GM19463 (cell line): ENCODE measurements around the gene TPR.
"Not testable (repeated sequence)": the region's sequence is repeated elsewhere in the genome, so short reads cannot be mapped to it uniquely, and the experiment has no call there.

Experiments used
- ATAC-seq: cut with Tn5 transposase; IDR thresholded peaks from one replicate; pipeline ENCODE4 v1.9.1; 2021; ENCODE audit warnings: mild to moderate bottlenecking, moderate library complexity; ENCODE audit not compliant: unreplicated experiment

TPR gene

DNA sequence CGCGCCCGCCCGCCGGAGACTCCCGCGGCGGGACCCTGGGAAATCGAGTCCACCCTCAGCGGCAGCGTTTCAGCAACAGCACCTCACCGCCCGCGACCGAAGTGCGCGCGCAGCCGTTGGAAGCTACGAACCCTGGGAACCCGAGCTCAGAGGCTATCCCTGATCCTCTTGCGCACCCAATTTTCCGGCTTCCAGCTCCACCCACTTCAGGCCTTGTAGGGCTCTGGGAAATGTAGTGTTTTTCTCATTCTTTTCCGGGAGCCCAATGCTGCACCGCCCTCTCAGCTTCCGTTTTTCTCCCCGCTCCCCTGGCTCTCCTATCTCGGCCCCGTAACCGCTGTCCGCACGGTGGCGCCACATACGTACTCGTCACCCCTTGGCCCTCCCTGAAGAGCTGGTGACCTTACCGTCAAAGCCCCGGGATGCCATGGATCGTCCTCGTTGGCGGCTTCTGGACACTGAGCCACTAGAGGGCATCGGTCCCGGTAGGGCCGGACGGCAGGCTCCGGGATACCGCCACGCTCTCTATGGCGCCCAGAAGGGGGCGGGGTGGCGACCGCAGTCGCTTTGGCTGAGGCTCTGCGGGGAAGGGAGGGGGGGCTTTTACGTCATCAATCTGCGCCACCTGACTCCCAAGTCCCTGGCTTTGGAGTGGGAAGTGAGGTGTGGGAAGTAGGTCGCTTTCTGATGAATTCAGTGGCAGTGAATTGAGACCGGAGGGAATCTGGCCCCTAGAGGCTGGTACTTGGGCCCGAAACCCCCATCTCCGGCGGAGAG lies at the start of gene TPR, which contains the start of gene ODR4:
TPR (minus strand) TSS at position 102 of the 777 bp plus-strand sequence. CDS start 225 bp downstream, outside the sequence.
ODR4 (plus strand) TSS at position 687 of the 777 bp plus-strand sequence. CDS start 3,948 bp downstream, outside the sequence.
- ATAC-seq: peak; percentile 81

DNA sequence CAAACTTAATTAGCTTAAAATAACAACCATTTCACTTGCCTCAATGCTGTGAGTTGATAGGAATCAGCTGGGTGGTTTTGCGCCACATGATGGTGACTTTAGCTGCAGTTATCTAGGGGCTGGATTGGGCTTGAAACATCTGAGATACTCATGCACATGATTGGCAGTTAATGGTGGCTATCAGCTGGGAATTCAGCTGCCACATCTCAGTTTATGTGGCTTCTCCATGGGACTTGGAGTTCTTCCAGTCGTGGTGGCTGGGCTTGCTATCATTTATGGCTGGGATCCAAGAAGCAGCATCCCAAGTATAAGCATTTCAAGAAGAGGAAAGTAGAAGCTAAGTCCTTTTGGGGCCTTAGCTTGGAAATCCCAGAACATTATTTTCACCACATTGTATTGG lies 49.5 kb upstream of the TPR start:
- ATAC-seq: no peak

DNA sequence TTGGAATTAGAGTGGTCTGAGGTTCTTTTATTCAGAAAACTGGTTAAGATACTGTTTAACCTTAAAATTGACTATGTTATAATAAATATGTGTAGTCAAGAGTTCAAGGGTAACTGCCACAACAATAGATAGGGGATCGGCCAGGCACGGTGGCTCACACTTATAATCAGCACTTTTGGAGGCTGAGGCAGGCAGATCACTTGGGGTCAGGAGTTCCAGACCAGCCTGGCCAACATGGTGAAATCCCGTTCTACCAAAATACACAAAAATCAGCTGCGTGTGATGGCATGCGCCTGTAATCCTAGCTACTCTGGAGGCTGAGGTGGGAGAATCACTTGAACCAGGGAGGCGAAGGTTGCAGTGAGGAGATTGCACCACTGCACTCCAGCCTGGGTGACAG lies 46.4 kb upstream of the TPR start:
- no peak for ATAC-seq

DNA sequence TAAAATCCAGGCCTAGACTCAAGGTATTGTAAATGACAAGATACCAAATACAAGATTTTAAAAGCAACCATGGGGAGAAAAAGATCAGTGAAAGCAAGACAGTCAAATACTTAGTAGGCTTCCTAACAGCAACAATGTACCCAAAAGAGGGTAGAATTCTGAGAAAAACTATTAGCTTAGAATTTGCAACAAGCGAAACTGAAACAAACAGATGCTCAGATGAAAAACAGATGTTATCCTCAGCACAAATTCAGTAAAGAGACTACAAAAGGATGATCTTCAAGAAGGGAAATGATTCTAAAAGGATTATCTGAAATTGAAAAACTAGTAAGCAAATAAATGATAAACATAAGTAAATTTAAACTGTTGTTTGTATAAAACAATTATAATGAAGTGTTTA lies 45.9 kb upstream of the TPR start:
- ATAC-seq: peak; percentile 93

DNA sequence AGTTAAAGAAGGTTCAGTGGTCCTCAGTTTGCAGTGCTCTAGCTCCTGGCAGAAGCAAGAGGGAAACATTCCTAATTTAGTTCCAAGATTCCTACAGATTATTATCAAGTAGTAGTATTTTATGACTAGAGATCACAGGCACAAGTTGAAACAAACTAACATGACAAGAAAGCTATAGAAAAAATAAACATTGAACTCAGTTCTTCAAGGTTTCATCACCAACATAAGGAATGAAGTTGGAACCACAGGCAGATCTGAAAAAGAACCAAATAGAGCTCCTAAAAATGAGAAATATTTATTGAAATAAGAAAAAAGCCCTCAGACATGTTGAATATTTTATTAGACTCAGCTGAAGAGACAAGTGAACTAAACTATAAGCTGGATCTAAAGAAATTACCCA lies 45.3 kb upstream of the TPR start:
- ATAC-seq: no peak

DNA sequence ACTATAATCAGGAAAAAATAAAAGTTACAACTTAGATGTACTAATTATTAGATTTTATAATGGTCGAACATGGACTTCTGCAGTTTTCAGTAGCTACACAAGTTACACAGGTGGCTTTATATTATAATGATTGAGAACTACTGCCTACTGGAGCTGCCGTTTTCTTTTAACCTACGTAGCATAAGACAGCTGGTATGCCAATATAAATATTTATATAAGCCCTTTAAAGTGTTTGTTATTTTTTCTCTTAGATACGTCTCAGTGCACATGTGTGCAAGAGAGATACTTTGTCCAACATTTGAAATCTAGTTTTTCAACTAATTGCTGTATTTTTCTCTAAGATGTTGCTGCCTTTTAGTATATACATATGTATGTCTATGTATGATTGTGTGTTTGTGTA lies 43.5 kb upstream of the TPR start:
- ATAC-seq: no peak

DNA sequence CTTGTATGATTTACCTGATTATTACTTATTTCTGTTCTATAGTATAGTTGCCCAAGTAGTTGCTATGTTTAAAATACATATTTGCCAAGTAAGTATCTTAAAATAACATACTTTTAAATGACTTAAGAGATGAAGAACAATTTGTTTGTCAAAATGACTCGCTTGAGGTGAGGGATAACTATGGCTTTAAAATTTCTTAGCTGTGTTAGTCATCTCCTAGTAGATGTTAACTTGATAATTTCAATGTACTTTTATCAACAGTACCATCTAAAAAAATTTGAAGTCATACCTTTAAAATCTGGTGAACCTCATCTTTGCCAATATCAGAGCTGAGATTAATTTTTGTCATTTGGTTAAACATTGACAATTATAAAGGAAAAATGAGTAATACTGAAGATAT lies 38.3 kb upstream of the TPR start:
- ATAC-seq: no peak

DNA sequence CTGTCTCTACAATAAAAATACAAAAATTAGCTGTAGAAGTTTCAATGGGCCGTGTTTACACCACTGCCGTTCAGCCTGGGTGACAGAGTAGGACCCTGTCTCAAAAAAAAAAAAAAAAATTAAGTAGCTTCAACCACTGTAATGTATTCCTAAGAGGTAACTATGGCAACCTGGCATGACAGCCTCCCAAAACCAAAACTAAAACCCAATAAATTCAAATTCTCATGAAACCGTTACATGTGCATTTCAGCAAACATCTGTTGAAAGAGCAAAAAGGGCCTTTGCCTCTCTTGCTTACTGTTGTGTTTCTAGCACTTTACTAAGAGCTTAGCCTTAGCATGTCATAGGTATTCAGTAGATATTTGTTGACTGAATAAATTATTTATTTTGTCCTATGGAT lies 34.0 kb upstream of the TPR start:
- ATAC-seq: peak; percentile 81

DNA sequence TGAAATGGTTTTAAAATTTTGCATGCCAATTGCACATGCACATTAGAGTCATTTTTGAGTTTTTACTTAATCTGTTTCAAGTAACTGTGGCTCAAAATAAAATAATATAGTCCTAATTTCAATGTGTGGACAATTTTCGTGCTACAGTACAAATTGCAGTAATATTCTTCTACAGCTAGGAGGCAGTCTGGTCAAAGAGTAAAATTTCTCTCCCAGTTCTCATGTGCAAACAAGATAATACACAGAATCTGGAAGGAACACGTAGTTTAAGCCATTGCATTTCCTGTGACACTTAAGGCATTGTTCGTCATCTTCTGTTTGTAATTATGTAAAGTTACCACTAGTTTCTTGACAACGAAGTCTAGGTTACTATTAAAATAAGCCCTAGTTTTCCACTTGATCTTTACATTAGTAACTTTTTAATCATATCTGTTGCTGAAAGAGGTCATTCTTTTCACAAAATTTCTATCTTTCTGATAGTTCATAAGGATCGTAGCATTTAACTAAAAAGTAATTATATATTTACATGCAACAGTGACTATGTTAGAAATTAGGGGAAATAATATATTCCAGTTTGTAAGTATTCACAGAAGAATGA lies 29.5 kb upstream of the TPR start:
- ATAC-seq: no peak

DNA sequence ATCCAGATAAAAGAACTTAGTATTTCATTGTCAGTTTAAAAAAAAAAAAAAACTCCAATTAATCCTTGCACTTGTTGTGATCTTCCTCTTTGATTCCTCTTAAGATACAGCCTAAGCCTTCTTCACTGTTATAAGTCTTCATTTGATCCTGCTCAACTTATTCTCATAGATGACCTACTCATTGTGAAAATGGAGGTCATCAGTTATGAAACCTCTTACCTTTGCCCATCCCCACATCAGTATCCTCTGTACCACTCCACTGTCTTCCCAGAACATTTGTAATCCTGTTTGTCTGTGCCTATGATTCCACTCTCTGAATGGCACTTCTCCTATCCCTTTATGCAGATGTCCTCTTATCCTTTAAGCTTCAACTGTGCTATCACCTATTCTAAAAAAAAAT lies 28.6 kb upstream of the TPR start:
- no peak for ATAC-seq

DNA sequence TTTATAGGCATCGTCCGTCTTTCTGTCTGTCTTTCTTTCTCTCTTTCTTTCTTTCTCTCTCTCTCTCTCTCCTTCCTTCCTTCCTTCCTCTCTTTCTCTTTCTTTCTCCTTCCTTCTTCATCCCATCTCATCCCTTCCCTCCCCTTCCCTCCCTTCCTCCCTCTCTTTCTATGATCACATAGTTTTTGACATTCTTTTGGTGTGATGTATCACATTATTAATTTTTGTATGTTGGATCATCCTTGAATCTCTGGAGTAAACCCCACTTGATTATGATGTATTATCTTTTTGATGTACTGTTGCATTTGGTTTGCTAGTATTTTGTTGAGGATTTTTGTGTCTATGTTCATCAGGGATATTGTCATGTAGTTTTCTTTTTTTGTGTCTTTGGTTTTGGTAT lies 26.4 kb upstream of the TPR start:
- not testable (repeated sequence) for ATAC-seq

DNA sequence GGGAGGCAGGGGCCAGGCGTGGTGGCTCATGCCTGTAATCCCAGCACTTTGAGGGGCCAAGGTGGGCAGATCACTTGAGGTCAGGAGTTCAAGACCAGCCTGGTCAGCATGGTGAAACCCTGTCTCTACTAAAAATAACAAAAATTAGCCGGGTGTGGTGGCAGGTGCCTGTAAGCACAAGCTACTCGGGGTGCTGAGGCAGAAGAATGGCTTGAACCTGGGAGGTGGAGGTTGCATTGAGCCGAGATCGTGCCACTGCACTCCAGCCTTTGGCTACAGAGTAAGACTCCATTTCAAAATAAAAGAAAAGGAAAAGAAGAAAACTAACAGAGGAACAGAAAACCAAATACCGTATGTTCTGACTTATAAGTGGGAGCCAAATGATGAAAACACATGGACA lies 17.7 kb upstream of the TPR start:
- ATAC-seq: not testable (repeated sequence)

DNA sequence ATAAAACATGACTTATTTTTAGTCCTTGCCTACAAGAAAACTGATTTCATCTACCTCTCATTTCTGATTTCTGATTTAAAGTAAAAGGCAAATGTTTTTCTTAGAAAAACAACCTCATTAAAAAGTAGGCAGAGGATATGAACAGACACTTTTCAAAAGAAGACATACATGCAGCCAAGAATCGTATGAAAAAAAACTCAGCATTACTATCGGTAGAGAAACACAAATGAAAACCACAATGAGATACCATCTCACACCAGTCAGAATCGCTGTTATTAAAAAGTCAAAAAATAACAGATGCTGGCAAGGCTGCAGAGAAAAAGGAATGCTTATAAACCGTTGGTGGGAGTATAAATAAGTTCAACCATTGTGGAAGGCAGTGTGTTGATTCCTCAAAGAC lies 16.8 kb upstream of the TPR start:
- ATAC-seq: no peak

DNA sequence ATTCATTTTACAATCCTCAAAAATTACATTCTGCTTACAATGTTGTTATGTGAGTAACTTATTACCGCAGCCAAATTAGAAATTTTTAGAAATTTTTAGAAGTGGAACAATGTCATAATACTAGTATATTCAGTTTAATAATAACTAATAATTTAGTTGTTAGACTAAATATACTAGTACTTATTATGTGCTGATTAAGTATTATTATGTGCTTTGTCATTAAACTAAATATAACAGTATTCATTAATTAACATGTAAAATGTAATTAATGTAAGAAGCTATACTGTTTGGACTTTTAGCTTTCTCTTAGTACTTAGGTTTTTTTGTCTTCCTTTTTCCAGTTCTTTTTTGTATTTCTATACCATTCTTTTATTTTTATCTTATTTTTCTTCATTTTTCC lies 15.9 kb upstream of the TPR start:
- ATAC-seq: no peak

DNA sequence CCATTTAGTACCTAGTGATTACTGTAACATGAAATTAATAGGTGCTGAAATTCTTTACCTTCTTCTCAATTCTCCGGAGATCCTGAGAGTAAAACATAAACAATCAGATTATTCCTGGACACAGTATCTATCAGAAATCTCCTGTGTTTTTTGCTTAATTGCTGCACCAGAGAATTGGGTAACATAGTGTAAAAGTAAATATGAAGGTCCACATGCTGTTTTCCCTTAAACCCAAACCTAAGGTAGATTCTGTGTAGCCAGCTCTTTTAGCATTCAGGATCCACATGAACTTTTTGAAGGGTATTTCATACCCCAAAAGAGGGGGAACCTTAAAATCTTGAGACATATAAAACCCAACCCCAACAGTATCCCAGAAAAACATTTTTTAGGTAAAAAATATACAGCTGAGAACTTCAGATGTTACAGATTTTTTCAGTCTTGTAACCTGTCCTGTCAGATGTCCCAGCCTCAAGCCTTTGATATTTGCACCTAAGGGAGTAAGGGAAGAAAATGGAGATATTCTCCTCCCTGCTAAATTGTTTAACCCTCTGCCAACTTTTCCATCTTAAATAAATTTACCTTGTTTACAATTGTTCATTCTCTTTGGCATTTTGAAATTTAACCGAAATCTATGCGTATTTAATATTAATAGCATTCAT lies 11.8 kb upstream of the TPR start:
- no peak for ATAC-seq

DNA sequence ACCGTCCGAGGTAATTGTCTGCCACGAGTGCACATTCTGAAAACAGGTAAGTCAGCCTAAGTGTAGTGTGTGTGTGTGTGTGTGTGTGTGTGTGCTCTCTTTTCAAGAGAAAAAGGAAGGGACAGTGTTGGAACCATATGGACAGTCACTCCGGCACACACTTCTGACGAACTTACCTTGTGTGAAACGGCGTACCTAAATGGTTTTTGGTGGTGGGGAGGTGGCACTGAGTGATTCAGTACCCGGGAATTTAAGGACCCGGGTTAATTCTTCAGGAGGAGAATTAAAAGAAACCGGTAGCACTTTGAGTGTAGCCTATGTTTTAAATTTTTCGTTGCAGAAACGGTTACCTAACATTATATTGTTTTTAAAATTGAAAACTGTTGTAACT lies 871 bp upstream of the TPR start:
- ATAC-seq: no peak

DNA sequence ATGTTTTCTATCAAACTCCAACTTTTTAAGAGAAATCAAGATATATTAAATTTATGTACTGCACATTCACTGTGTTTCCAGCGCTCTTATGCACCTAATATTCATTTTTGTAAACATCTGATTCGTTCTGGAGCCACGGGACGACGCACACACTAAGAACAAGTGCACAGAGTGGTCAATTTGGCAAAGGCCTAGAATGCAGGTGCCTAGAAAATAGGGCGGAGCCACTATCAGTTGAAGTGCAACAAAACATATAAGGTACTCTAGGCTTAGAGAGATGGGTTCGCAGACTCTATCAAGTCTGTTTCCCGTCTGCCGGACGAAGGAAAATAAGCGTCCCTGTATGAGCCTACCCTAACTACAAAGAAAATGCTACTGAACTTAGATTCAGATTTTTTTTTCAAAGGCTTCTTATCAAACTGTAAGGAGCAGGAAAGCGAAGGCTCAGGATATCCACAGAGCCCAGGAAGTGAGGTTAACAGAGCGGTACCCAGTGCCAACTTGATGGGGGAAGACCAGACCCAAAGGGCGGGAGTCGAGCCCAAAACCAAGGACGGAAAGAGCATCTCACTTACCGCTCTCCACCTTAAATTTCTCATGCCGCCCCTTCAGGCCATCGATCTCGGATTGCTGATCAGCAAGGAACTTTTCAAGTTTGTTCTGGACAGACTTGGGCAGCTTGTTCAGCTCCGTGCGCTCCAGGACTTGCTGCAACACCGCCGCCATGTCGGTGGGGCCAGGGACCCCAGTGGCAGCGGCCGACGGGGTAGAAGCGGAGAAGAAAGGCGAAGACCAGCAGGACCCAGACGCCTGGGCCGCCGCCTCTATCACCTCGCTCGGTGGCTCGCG lies 526 bp downstream of the TPR start:
- ATAC-seq: peak; percentile 15

DNA sequence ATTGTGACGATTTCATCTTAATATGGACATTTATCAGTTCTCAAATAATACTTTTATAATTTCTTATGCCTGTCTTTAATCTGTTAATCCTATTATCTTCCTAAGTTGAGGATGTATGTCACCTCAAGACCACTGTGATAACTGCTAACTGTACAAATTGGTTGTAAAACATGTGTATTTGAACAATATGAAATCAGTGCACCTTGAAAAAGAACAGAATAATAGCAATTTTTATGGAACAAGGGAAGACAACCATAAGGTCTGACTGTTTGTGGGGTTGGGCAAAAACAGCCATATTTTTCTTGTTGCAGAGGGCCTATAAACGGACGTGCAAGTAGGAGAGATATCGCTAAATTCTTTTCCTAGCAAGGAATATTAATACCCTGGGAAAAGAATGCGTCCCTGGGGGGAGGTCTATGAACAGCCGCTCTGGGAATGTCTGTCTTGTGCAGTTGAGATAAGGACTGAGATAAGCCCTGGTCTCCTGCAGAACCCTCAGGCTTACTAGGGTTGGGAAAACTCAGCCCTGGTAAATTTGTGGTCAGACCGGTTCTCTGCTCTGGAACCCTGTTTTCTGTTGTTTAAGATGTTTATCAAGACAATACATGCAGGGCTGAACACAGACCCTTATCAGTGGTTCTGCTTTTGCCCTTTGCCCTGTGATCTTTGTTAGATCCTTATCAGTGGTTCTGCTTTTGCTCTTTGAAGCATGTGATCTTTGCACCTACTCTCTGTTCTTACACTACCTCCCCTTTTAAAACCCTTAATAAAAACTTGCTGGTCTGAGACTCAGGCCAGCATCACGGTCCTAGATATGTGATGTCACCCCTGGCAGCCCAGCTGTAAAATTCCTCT lies 27.0 kb downstream of the TPR start:
- ATAC-seq: not testable (repeated sequence)

DNA sequence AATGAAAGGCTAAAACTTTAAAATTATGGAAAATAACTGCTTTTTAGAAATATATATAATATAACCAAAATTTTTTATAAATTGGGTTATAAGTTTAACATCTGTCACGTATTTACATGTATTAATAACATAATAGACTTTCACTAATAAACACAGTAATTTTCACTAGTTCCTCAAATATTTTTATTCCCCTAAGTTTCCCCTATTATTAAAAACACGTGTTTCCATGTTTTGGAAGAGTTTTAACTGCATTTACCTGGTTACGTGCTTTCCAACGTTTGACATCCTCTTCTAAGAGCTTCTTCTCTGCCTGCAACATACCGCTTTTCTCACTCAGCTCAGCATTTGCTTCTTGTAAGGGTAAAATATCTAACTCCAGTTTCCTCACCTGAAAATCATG lies 34.3 kb downstream of the TPR start:
- no peak for ATAC-seq

DNA sequence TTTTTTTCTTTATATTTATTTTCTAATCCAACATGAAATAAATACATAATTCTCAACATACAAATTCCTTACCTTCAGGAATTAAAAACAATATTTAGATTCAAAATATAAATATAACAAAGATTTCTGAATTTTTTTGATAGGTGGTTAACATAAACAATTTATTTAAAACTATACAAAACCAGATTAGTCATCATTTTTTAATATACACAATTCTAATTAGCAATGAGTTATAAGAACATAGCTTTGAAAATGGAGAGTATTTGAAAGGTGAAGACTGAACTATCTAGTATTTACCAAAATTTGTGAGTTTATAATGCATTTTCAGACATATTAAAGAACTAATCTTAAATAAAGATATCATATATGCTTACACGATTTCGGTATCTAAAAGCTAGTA lies 37.5 kb downstream of the TPR start:
- ATAC-seq: no peak
